BJ (cell line): Measurements from ENCODE around the gene HRH2. TPM values are rescaled to one million over a fixed set of nuclear protein-coding genes. Genes with fewer than 3 reads are reported as not detected.

Source experiments
- CTCF ChIA-PET: fragments of 350-600 bp; formaldehyde crosslinking; extraction: SDS; loops from one replicate; lab custom pipeline; 2021; ENCODE audit warnings: antibody characterized with exemption, inconsistent platforms; lab: Yijun Ruan, JAX
- POLR2A ChIA-PET: fragments of 300-600 bp; sonication (Branson Sonifier 250); formaldehyde crosslinking; extraction: SDS; loops from one replicate; lab custom pipeline; 2021; ENCODE audit warnings: antibody characterized with exemption; lab: Charles Lee
- DNase-seq: peaks from one replicate; pipeline ENCODE4 v3.0.0-alpha.2; 2011; ENCODE audit warnings: low read depth
- H3K27me3 ChIP-seq: 2 replicates; pipeline ENCODE4 v1.6.0; 2011; ENCODE audit warnings: low read length; ENCODE audit not compliant: control insufficient read depth, insufficient read depth
- H3K36me3 ChIP-seq: 2 replicates; pipeline ENCODE4 v1.5.1; 2011; ENCODE audit warnings: low read length; ENCODE audit not compliant: control insufficient read depth, insufficient read depth
- H3K4me3 ChIP-seq: 2 replicates; pipeline ENCODE4 v1.5.1; 2011; ENCODE audit warnings: low read depth, mild to moderate bottlenecking, control low read depth, low read length
- CTCF ChIP-seq: IDR thresholded peaks from 2 replicates; pipeline ENCODE4 v1.5.1; 2011; ENCODE audit warnings: low read depth, mild to moderate bottlenecking, control low read depth, inconsistent platforms, low read length, moderate library complexity; ENCODE audit not compliant: insufficient read depth
- polyA plus RNA-seq: library from polyadenylated mRNA; depleted of rRNA; stranded (reverse); fragments of >200 nt; gene quantifications from 2 replicates; pipeline ENCODE4 v1.2.3, GENCODE V29; 2011

HRH2 gene
- polyA plus RNA-seq, 1 experiment = not detected

GRCh38 chr5:175629261-175629660, 28.6 kb upstream of the HRH2 start:
- Histone ChIP-seq H3K4me3 (no peak overlapping the region), H3K36me3 (no peaks in the 10 kb centered on the region), H3K27me3 (no peaks in the 10 kb centered on the region)
- ChIA-PET CTCF (no interaction called here), POLR2A (no interaction called here)
- TF ChIP-seq CTCF = no peak
- DNase-seq = no peak

GRCh38 chr5:175629793-175630192, 28.1 kb upstream of the HRH2 start:
- Histone ChIP-seq H3K4me3 (no peak overlapping the region), H3K36me3 (no peaks in the 10 kb centered on the region), H3K27me3 (no peaks in the 10 kb centered on the region)
- CTCF ChIA-PET = no interaction called here
- no peak for DNase-seq
- no peak for TF ChIP-seq CTCF
- POLR2A ChIA-PET = no interaction called here

GRCh38 chr5:175635854-175636584, 21.9 kb upstream of the HRH2 start:
- Histone ChIP-seq H3K27me3 (no peaks in the 10 kb centered on the region), H3K4me3 (no peak overlapping the region), H3K36me3 (no peaks in the 10 kb centered on the region)
- ChIA-PET POLR2A (no interaction called here), CTCF (no interaction called here)
- no peak for DNase-seq
- no peak for TF ChIP-seq CTCF

DNA sequence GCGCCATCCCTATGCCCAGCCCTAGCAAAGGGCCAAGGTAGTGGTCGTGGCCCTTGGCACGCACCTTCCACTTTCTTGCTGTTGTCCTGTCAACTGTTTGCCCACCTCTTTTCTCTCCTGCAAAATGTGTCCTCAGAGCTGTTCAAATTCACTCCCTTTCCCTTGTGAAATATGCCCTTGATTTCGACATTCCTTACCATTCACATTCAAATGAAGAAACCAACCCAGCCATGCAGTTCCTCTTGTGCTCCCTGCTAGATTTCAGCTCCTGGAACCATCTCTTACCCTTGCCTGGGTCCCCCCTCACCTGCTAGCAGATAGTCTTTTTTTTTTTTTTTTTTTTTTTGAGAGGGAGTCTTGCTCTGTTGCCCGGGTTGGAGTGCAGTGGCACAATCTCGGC, 19.6 kb upstream of the HRH2 start:
- no peak overlapping the region for H3K4me3 ChIP-seq
- H3K36me3 ChIP-seq = no peaks in the 10 kb centered on the region
- no peak for DNase-seq
- ChIA-PET CTCF (no interaction called here), POLR2A (no interaction called here)
- no peak for TF ChIP-seq CTCF
- H3K27me3 ChIP-seq = no peaks in the 10 kb centered on the region

DNA sequence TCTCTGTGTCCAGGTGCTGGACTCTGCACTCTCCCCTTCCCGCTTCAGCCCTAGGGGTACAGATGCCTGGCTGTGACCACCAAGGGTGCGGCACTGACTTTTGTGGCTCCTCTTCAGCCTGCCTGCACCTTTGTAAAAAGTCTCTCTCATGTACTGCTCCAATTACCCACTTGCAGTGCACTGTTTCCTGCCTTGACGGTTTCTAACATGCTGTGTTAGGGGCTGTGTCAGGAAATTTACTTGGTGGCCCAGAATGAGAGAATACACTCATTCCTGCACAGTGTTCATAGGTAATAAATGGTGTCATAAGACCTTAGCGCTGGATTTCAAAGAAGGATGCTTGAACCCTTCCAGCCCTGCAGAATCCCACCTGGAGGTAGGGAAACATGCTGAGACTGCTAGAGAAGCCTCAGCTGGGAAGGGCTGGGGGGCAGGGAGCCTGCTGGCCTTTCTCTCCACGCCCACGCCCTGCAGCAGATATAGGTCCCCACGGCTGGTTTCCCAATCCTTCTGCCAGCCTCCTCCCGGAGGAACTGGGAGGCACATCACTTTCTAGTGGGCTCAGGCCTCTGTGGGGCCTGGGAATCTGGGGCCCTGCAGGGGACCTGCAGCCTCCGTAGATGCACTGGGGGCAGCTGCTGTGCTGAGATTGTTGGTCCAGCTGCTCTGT, 17.6 kb upstream of the HRH2 start:
- ChIA-PET POLR2A (no interaction called here), CTCF (no interaction called here)
- DNase-seq = no peak
- H3K4me3 ChIP-seq = no peak overlapping the region
- no peaks in the 10 kb centered on the region for H3K27me3 ChIP-seq
- no peak for TF ChIP-seq CTCF
- H3K36me3 ChIP-seq = no peaks in the 10 kb centered on the region
